Measurements from ENCODE around the gene THAP8. TPM values are rescaled to one million over a fixed set of nuclear protein-coding genes. Genes with fewer than 3 reads are reported as not detected.

The THAP8 gene
- total RNA-seq, result 3.3 and 5.5 TPM in 2 replicates

DNA sequence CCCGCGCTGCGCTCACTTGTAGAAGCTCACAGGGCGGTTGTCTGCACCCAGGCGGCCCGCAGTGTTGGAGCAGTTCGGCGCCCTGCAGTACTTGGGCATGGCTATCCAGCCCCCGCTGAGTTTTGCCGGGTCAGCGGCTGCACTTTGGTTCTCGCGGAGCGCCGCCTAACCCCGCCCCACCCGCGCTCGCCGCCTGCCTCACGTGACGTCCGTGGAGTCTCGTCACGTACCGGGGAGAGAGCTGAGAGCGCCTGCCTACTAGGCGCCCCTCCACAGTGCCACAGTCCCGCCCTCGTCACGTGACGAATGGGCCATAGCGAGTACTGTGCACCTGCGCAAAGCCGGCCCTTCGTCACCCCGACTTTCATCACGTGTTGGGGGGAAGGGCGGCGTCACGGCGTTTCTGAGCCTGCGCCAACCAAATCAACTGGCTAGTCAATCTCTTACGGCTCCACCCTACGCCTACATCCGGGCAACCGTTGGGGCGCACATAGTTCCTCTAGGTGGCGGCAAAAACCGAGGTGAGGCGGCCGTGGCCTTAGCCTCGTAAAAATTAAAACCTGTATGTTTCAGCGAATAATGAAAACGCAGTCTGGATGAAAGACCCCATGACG lies at the start of gene THAP8:
TSS of gene THAP8 (minus strand) at position 167 of the 614 bp plus-strand sequence. CDS start at position 99, 68 bp downstream.

GRCh38 chr19:36054733-36055686 lies 925 bp upstream of the THAP8 start, which contains the start of gene WDR62:
Gene WDR62, plus strand, starts transcription at chr19:36054897. Its CDS starts 75 bp downstream, at chr19:36054972.

DNA sequence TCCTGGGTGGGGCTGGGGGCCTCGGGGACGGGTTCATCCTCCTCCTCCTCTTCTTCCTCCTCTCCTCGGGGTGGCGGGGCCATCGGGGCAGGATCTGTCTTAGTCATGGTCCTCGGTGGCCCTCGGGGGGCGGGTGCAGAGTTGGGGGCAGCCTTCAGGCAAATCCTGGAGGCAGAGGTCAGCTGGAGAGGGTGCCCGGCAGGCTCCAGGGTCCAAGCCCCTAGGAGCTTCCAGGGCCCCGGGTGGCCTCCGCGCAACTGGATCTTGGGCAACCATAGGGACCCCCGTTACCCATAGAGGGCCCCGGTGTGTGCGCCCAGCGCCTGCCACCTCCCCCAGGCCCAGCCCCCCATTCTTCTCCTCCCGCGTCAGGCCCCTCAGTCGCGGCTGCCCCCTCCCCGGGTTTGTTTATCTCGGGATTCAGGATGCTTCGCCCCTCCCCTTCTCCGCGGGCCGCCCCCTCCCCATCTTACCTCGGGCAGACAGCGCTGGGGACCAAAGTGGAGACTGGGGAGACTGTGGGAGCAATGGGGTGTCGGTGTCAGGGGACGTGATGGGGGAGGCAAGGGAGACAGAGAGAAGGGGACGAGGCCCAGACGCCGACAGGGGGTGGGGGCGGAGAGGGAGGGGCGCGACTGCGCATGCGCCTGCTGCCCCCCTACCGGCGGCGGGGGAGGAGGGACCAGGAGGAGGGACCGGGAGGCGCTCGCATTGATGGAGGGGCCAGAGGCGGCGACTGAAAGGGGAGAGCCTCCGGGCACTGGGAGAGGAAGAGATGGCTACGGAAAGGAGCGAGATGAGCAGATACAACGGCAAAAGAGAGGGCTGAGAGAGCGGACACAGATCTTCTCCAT lies 21.6 kb downstream of the THAP8 start, which contains the start of gene CLIP3:
TSS of gene CLIP3 (minus strand) at position 623 of the 854 bp plus-strand sequence. CDS start at position 107, 516 bp downstream.

DNA sequence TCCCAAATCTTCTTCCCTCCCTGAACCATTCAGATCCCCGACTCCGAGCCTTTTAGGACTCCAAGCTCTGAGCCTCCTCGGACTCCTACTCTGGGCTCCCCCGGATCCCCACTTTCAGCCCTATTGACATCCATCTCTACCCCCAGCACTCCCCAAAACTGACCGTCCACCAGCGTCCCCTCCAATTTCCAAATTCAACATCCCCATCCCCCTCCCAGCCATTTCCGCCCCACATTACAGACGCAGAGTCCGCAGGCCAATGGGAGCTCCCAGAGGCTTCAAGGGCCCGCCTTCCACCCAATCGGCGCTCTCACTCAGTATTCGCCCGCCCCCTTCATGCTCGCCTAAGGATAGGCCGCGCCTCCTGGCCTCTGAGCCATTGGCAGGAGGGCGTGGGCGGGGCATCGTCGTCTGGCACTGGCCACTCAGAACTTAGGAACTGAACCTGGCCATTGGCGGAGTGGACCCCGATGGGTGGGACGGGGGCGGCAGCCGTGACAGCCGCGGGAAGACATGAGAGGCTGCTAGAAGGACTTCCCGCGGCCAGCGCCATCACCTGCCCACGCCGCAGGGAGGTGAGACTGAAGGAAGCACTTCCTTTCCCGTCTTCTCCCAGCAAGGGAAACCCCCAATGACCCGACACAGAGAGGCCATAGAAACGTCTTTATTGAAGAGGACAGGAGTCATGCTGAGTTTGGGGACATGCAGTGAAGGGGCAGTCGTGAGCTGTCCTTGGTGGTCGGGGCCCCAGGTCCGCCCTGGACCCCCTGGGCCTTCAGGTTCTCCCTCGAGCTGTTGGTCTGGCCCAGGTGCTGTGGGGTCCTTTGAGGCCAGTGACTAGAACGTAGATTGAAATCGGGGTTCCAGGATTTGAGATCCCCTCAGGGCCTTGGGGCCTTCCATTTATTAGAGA lies 39.8 kb downstream of the THAP8 start, which contains the start of gene ALKBH6:
TSS of gene ALKBH6 (minus strand) at position 202 of the 913 bp plus-strand sequence. CDS start 816 bp downstream, outside the sequence.

GRCh38 chr19:36008336-36008978 lies 45.6 kb downstream of the THAP8 start, which contains the start of gene SYNE4:
Gene SYNE4, minus strand, starts transcription at chr19:36008813. Its CDS starts 132 bp downstream, at chr19:36008681.

GRCh38 chr19:35995048-35995993 lies 58.8 kb downstream of the THAP8 start, which contains the start of gene SDHAF1:
Gene SDHAF1, plus strand, starts transcription at chr19:35995188. Its CDS starts 87 bp downstream, at chr19:35995275.

Other genes with a start within 250 kb of the THAP8 start
- gene PRODH2, start 241.4 kb downstream of the THAP8 start, total RNA-seq, result not detected in 2 replicates
- gene NPHS1, start 201.8 kb downstream of the THAP8 start, total RNA-seq, result not detected in 2 replicates
- gene KIRREL2, start 197.4 kb downstream of the THAP8 start, total RNA-seq, result not detected in 2 replicates
- 23.2 and 28.9 TPM in 2 replicates for gene APLP1, start 185.7 kb downstream of the THAP8 start, total RNA-seq
- 2.5 and 5.2 TPM in 2 replicates for gene NFKBID, start 153.7 kb downstream of the THAP8 start, total RNA-seq
- gene HCST, start 151.8 kb downstream of the THAP8 start, total RNA-seq, result 0.46 and 1.2 TPM in 2 replicates
- not detected in 2 replicates for gene TYROBP, start 146.0 kb downstream of the THAP8 start, total RNA-seq
- 5.1 and 7.1 TPM in 2 replicates for gene LRFN3, start 117.9 kb downstream of the THAP8 start, total RNA-seq
- 7.7 and 8.0 TPM in 2 replicates for gene SDHAF1, start 59.1 kb downstream of the THAP8 start, total RNA-seq
- 0.13 and 0.20 TPM in 2 replicates for gene SYNE4, start 45.5 kb downstream of the THAP8 start, total RNA-seq
- 12.6 and 18.2 TPM in 2 replicates for gene ALKBH6, start 40.1 kb downstream of the THAP8 start, total RNA-seq
- gene CLIP3, start 21.4 kb downstream of the THAP8 start, total RNA-seq, result 31.5 and 42.9 TPM in 2 replicates
- 1.7 and 2.3 TPM in 2 replicates for gene WDR62, start 612 bp upstream of the THAP8 start, total RNA-seq
- gene OVOL3, start 56.9 kb upstream of the THAP8 start, total RNA-seq, result not detected in 2 replicates
- 65.5 and 83.0 TPM in 2 replicates for gene POLR2I, start 60.6 kb upstream of the THAP8 start, total RNA-seq
- 172 and 201 TPM in 2 replicates for gene TBCB, start 61.2 kb upstream of the THAP8 start, total RNA-seq
- 461 and 505 TPM in 2 replicates for gene CAPNS1, start 85.8 kb upstream of the THAP8 start, total RNA-seq
- gene COX7A1, start 98.2 kb upstream of the THAP8 start, total RNA-seq, result 13.2 and 34.2 TPM in 2 replicates
- 7.5 and 8.0 TPM in 2 replicates for gene ZNF565, start 160.4 kb upstream of the THAP8 start, total RNA-seq
- gene ZNF146, start 160.8 kb upstream of the THAP8 start, total RNA-seq, result 64.4 and 67.2 TPM in 2 replicates

Data from smooth muscle cell of the pulmonary artery (primary cell).